HG03280 (cell line): ENCODE measurements around the gene CRB2.
"Not testable (repeated sequence)": the region's sequence is repeated elsewhere in the genome, so short reads cannot be mapped to it uniquely, and the experiment has no call there.

Source experiments
- ATAC-seq: cut with Tn5 transposase; IDR thresholded peaks from one replicate; pipeline ENCODE4 v1.9.1; 2021; ENCODE audit warnings: mild to moderate bottlenecking, moderate library complexity; ENCODE audit not compliant: unreplicated experiment

Gene CRB2

GRCh38 chr9:123398938-123399337 is 42.9 kb downstream of the CRB2 start:
- ATAC-seq: not testable (repeated sequence)

- ATAC-seq: no peak
Measured at GRCh38 chr9:123399803-123400378, 43.9 kb downstream of the CRB2 start.

GRCh38 chr9:123400926-123401503 is 45.0 kb downstream of the CRB2 start:
- no peak for ATAC-seq

GRCh38 chr9:123401879-123402513 is 46.0 kb downstream of the CRB2 start:
- no peak for ATAC-seq

GRCh38 chr9:123402981-123403509 is 47.0 kb downstream of the CRB2 start:
- no peak for ATAC-seq

GRCh38 chr9:123406016-123406415 is 50.0 kb downstream of the CRB2 start:
- ATAC-seq: no peak

GRCh38 chr9:123406691-123407216 is 50.8 kb downstream of the CRB2 start:
- no peak for ATAC-seq

GRCh38 chr9:123407217-123407851 is 51.3 kb downstream of the CRB2 start:
- ATAC-seq: no peak

GRCh38 chr9:123408313-123409262 is 52.6 kb downstream of the CRB2 start:
- no peak for ATAC-seq

GRCh38 chr9:123410281-123410910 is 54.4 kb downstream of the CRB2 start:
- ATAC-seq: no peak

- no peak for ATAC-seq
Measured at GRCh38 chr9:123411191-123411590, 55.2 kb downstream of the CRB2 start.

GRCh38 chr9:123411636-123412035 is 55.6 kb downstream of the CRB2 start:
- ATAC-seq: no peak

GRCh38 chr9:123412171-123412820 is 56.3 kb downstream of the CRB2 start:
- ATAC-seq: no peak

- ATAC-seq: no peak
Measured at GRCh38 chr9:123414204-123414603, 58.2 kb downstream of the CRB2 start.

- no peak for ATAC-seq
Measured at GRCh38 chr9:123414936-123415930, 59.2 kb downstream of the CRB2 start.

GRCh38 chr9:123416176-123416575 is 60.2 kb downstream of the CRB2 start:
- ATAC-seq: no peak

GRCh38 chr9:123417289-123418051 is 61.5 kb downstream of the CRB2 start:
- no peak for ATAC-seq

- ATAC-seq: no peak
Measured at GRCh38 chr9:123418052-123418430, 62.0 kb downstream of the CRB2 start.
